Mesenteric fat pad (tissue), 1 donor: ENCODE measurements around the gene TCEAL9. TPM values are rescaled to one million over a fixed set of nuclear protein-coding genes. Genes with fewer than 3 reads are reported as not detected.

Experiments
- total RNA-seq: library from RNA; stranded (reverse); fragmentation: NEBNext Ultra II Directional; extraction: Animal tissue kit (Norgen Biotek cat#: 25700); gene quantifications from one replicate; pipeline ENCODE4 v1.2.1, GENCODE V29; 2021
- donor health status: DM: yes; HTN: yes; CAD: no.

The TCEAL9 gene
- total RNA-seq, 1 donor from 2014 or later = 48.1 TPM

Other genes starting within 250 kb of the TCEAL9 start
- 17.0 TPM for gene BEX4, start 141.4 kb upstream of the TCEAL9 start, total RNA-seq
- 33.3 TPM for gene TCEAL8, start 101.4 kb upstream of the TCEAL9 start, total RNA-seq
- not detected for gene TCEAL5, start 79.8 kb upstream of the TCEAL9 start, total RNA-seq
- gene BEX2, start 45.5 kb upstream of the TCEAL9 start, total RNA-seq = not detected
- gene TCEAL7, start 26.3 kb upstream of the TCEAL9 start, total RNA-seq = 2.4 TPM
- gene BEX3, start 20.0 kb downstream of the TCEAL9 start, total RNA-seq = 63.9 TPM
- gene RAB40A, start 163.0 kb downstream of the TCEAL9 start, total RNA-seq = not detected
- gene TCEAL4, start 229.0 kb downstream of the TCEAL9 start, total RNA-seq = 68.1 TPM